WTC11 (cell line): Measurements from ENCODE around the gene OXLD1. TPM values are rescaled to one million over a fixed set of nuclear protein-coding genes. Genes with fewer than 3 reads are reported as not detected.

Source experiments
- ATAC-seq: fragments of 200-7000 bp; cut with Tn5 transposase; 2 replicates; pipeline ENCODE4 v1.10.0; 2021; ENCODE audit warnings: mild to moderate bottlenecking, moderate library complexity
- CTCF ChIA-PET: fragments of 300-600 bp; sonication (Branson Sonifier 250); formaldehyde crosslinking; loops from one replicate; lab custom pipeline; 2021; ENCODE audit warnings: antibody characterized with exemption; lab: Charles Lee
- POLR2A ChIA-PET: fragments of 350-600 bp; sonication (Branson Sonifier 250); formaldehyde crosslinking; loops from one replicate; lab custom pipeline; 2021; ENCODE audit warnings: antibody characterized with exemption; lab: Charles Lee
- DNase-seq: peaks from one replicate; pipeline ENCODE4 v3.0.0; 2021; ENCODE audit warnings: low spot score
- H3K27ac Mint-ChIP-seq: 2 replicates; pipeline ENCODE4 v1.8.0; 2021; ENCODE audit warnings: mixed read lengths
- H3K27me3 Mint-ChIP-seq: 2 replicates; pipeline ENCODE4 v1.8.0; 2021; ENCODE audit warnings: low read depth, mild to moderate bottlenecking, moderate library complexity, mixed read lengths
- H3K36me3 Mint-ChIP-seq: 2 replicates; pipeline ENCODE4 v1.8.0; 2021; ENCODE audit warnings: mixed read lengths
- H3K4me1 Mint-ChIP-seq: 2 replicates; pipeline ENCODE4 v1.8.0; 2022; ENCODE audit warnings: mixed read lengths
- H3K4me3 Mint-ChIP-seq: 2 replicates; pipeline ENCODE4 v1.8.0; 2021; ENCODE audit warnings: mild to moderate bottlenecking, moderate library complexity, mixed read lengths
- H3K9me3 Mint-ChIP-seq: 2 replicates; pipeline ENCODE4 v1.8.0; 2021; ENCODE audit warnings: mixed read lengths
- ATF3 ChIP-seq: sonication (generic); formaldehyde crosslinking; conservative IDR thresholded peaks from 2 replicates; pipeline ENCODE4 v1.8.1; 2022; ENCODE audit warnings: mild to moderate bottlenecking, missing genetic modification reagents
- CDX4 ChIP-seq: fragments of 250-450 bp; sonication (Bioruptor Pico); IDR thresholded peaks from 2 replicates; pipeline ENCODE4 v1.9.0; 2021; ENCODE audit warnings: moderate library complexity, mild to moderate bottlenecking, inconsistent platforms, borderline replicate concordance
- CREM ChIP-seq: sonication (generic); formaldehyde crosslinking; IDR thresholded peaks from 2 replicates; pipeline ENCODE4 v1.8.1; 2022; ENCODE audit warnings: mild to moderate bottlenecking, missing genetic modification reagents, moderate library complexity
- FOXJ3 ChIP-seq: sonication (generic); formaldehyde crosslinking; IDR thresholded peaks from 2 replicates; pipeline ENCODE4 v1.9.0; 2021; ENCODE audit warnings: missing genetic modification reagents, mild to moderate bottlenecking, borderline replicate concordance
- IRF1 ChIP-seq: sonication (generic); formaldehyde crosslinking; IDR thresholded peaks from 2 replicates; pipeline ENCODE4 v1.8.0; 2023; ENCODE audit warnings: missing genetic modification reagents
- IRF2 ChIP-seq: sonication (generic); formaldehyde crosslinking; IDR thresholded peaks from 2 replicates; pipeline ENCODE4 v1.8.0; 2022; ENCODE audit warnings: low read depth, missing genetic modification reagents, borderline replicate concordance
- PRDM15 ChIP-seq: sonication (generic); formaldehyde crosslinking; IDR thresholded peaks from 2 replicates; pipeline ENCODE4 v1.8.0; 2022; ENCODE audit warnings: missing genetic modification reagents
- PRRX2 ChIP-seq: fragments of 250-450 bp; sonication (Bioruptor Pico); IDR thresholded peaks from 2 replicates; pipeline ENCODE4 v1.8.0; 2021; ENCODE audit warnings: mild to moderate bottlenecking
- SMAD4 ChIP-seq: sonication (generic); formaldehyde crosslinking; IDR thresholded peaks from 2 replicates; pipeline ENCODE4 v1.8.0; 2022; ENCODE audit warnings: mild to moderate bottlenecking, missing genetic modification reagents
- SOX15 ChIP-seq: fragments of 250-450 bp; sonication (Bioruptor Pico); IDR thresholded peaks from 2 replicates; pipeline ENCODE4 v1.9.0; 2021; ENCODE audit warnings: mild to moderate bottlenecking
- USF2 ChIP-seq: sonication (generic); formaldehyde crosslinking; IDR thresholded peaks from 2 replicates; pipeline ENCODE4 v1.8.1; 2023; ENCODE audit warnings: mild to moderate bottlenecking, missing genetic modification reagents, moderate library complexity
- ZBTB43 ChIP-seq: sonication (generic); formaldehyde crosslinking; IDR thresholded peaks from 2 replicates; pipeline ENCODE4 v1.8.1; 2023; ENCODE audit warnings: mild to moderate bottlenecking, missing genetic modification reagents
- ZMAT4 ChIP-seq: fragments of 250-450 bp; sonication (Bioruptor Pico); IDR thresholded peaks from 2 replicates; pipeline ENCODE4 v1.9.0; 2021; ENCODE audit warnings: mild to moderate bottlenecking
- ZNF121 ChIP-seq: sonication (generic); formaldehyde crosslinking; IDR thresholded peaks from 2 replicates; pipeline ENCODE4 v1.8.0; 2023; ENCODE audit warnings: missing genetic modification reagents
- ZNF317 ChIP-seq: sonication (generic); formaldehyde crosslinking; IDR thresholded peaks from 2 replicates; pipeline ENCODE4 v1.8.1; 2023; ENCODE audit warnings: low read depth, mild to moderate bottlenecking, moderate library complexity, missing genetic modification reagents, borderline replicate concordance
- ZNF425 ChIP-seq: fragments of 250-450 bp; sonication (Bioruptor Pico); conservative IDR thresholded peaks from 2 replicates; pipeline ENCODE4 v1.9.0; 2021; ENCODE audit warnings: mild to moderate bottlenecking
- total RNA-seq: library from RNA; stranded (reverse); gene quantifications from 3 replicates; pipeline ENCODE4 v1.2.3, GENCODE V29; 2021

Gene OXLD1
- total RNA-seq, 1 experiment from 2014 or later, result 49.6 TPM

GRCh38 chr17:81693509-81694210, 27.3 kb upstream of the OXLD1 start:
- no peaks in the 10 kb centered on the region for H3K9me3 Mint-ChIP-seq
- H3K4me3 Mint-ChIP-seq, result no peak overlapping the region
- peak; percentile 82 for ATAC-seq
- H3K4me1 Mint-ChIP-seq, result no peaks in the 10 kb centered on the region
- ChIA-PET CTCF (interaction anchor here (0.6 to 1.3 kb wide), 16 partner anchors 8 to 141 kb away, joined by 3 to 15 read pairs (median 4); partner anchors contain the start of genes ARL16, CCDC137, FAAP100 and HGS), POLR2A (interaction anchor here (0.6 to 1.2 kb wide), 3 partner anchors 9 to 122 kb away, joined by 3 to 4 read pairs (median 3); partner anchors contain the start of genes ARL16, HGS and MRPL12)
- peak; percentile 67 for DNase-seq
- H3K27ac Mint-ChIP-seq, result no peak overlapping the region
- H3K36me3 Mint-ChIP-seq, result peaks cover 36% of the 10 kb centered on the region
- H3K27me3 Mint-ChIP-seq, result no peaks in the 10 kb centered on the region
- no peak for TF ChIP-seq SOX15 (CRISPR knock-in tag)
- no peak for TF ChIP-seq CREM (CRISPR knock-in tag)
- TF ChIP-seq IRF2 (CRISPR knock-in tag), result no peak
- TF ChIP-seq ZNF317 (CRISPR knock-in tag), result no peak
- no peak for TF ChIP-seq FOXJ3 (CRISPR knock-in tag)
- TF ChIP-seq PRRX2 (CRISPR knock-in tag), result no peak
- no peak for TF ChIP-seq ZNF425 (CRISPR knock-in tag)
- TF ChIP-seq IRF1 (CRISPR knock-in tag), result no peak
- no peak for TF ChIP-seq PRDM15 (CRISPR knock-in tag)
- TF ChIP-seq ZNF121 (CRISPR knock-in tag), result no peak
- no peak for TF ChIP-seq USF2
- no peak for TF ChIP-seq CDX4
- TF ChIP-seq ATF3 (CRISPR knock-in tag), result no peak
- no peak for TF ChIP-seq ZBTB43 (CRISPR knock-in tag)
- TF ChIP-seq ZMAT4 (CRISPR knock-in tag), result no peak
- TF ChIP-seq SMAD4 (CRISPR knock-in tag), result no peak
- TF ChIP-seq, all 79 proteins: peak for 0
